HepG2 (cell line): ENCODE results near the gene PIK3C2B. TPM values are rescaled to one million over a fixed set of nuclear protein-coding genes. Genes with fewer than 3 reads are reported as not detected.
A peak's percentile ranks its signal among the peaks of the same experiment; 100 is the strongest.

ENCODE experiments used
- ARID4A ChIP-seq: sonication (generic); formaldehyde crosslinking; IDR thresholded peaks from 2 replicates; pipeline ENCODE4 v1.5.0; 2020; ENCODE audit warnings: mild to moderate bottlenecking, missing genetic modification reagents, borderline replicate concordance
- CCAR2 ChIP-seq: fragments of 200-400 bp; formaldehyde crosslinking; optimal IDR thresholded peaks from 2 replicates; pipeline ENCODE3; 2018; ENCODE audit warnings: low read depth, mild to moderate bottlenecking, low read length, moderate library complexity
- DPF2 ChIP-seq: sonication (generic); formaldehyde crosslinking; IDR thresholded peaks from 2 replicates; pipeline ENCODE4 v1.4.0; 2020; ENCODE audit warnings: mild to moderate bottlenecking, low read depth, missing genetic modification reagents, borderline replicate concordance
- ELK4 ChIP-seq: sonication (generic); formaldehyde crosslinking; IDR thresholded peaks from 2 replicates; pipeline ENCODE4 v1.9.0; 2021; ENCODE audit warnings: missing genetic modification reagents, borderline replicate concordance
- FOXC1 ChIP-seq: sonication (generic); formaldehyde crosslinking; IDR thresholded peaks from 2 replicates; pipeline ENCODE4 v1.8.0; 2022; ENCODE audit warnings: mild to moderate bottlenecking, missing genetic modification reagents, borderline replicate concordance
- IKZF5 ChIP-seq: IDR thresholded peaks from 2 replicates; pipeline ENCODE4 v1.6.1; 2018; ENCODE audit warnings: missing genetic modification reagents, mild to moderate bottlenecking, missing compliant biosample characterization
- IRF2 ChIP-seq: IDR thresholded peaks from 2 replicates; pipeline ENCODE4 v1.6.1; 2018; ENCODE audit warnings: missing genetic modification reagents, missing compliant biosample characterization
- MEIS2 ChIP-seq: sonication (generic); formaldehyde crosslinking; IDR thresholded peaks from 2 replicates; pipeline ENCODE4 v1.9.0; 2021; ENCODE audit warnings: mild to moderate bottlenecking, missing genetic modification reagents
- MIER2 ChIP-seq: IDR thresholded peaks from 2 replicates; pipeline ENCODE4 v1.6.1; 2016; ENCODE audit warnings: missing biosample characterization, missing genetic modification reagents
- NCOA5 ChIP-seq: sonication (generic); formaldehyde crosslinking; IDR thresholded peaks from 2 replicates; pipeline ENCODE4 v1.4.0; 2020; ENCODE audit warnings: missing genetic modification reagents
- NFKB2 ChIP-seq: sonication (generic); formaldehyde crosslinking; IDR thresholded peaks from 2 replicates; pipeline ENCODE4 v1.4.0; 2020; ENCODE audit warnings: missing genetic modification reagents, borderline replicate concordance
- NFYC ChIP-seq: IDR thresholded peaks from 2 replicates; pipeline ENCODE4 v1.6.1; 2016; ENCODE audit warnings: missing genetic modification reagents, missing compliant biosample characterization
- NR2F6 ChIP-seq, 2 experiments: IDR thresholded peaks; 2 replicates each; pipeline ENCODE4 v1.6.1; 2016; ENCODE audit warnings: antibody characterized with exemption in 1 of 2, mild to moderate bottlenecking in 1 of 2
- RFXAP ChIP-seq: sonication (generic); formaldehyde crosslinking; IDR thresholded peaks from 2 replicates; pipeline ENCODE4 v1.4.0; 2020; ENCODE audit warnings: missing genetic modification reagents, borderline replicate concordance
- SIX4 ChIP-seq: sonication (generic); formaldehyde crosslinking; IDR thresholded peaks from 2 replicates; pipeline ENCODE4 v1.4.0; 2020; ENCODE audit warnings: missing genetic modification reagents
- SSRP1 ChIP-seq: IDR thresholded peaks from 2 replicates; pipeline ENCODE4 v1.6.1; 2016; ENCODE audit warnings: control low read depth
- ZBTB39 ChIP-seq: sonication (generic); formaldehyde crosslinking; IDR thresholded peaks from 2 replicates; pipeline ENCODE4 v1.5.0; 2020; ENCODE audit warnings: missing genetic modification reagents
- ZMAT3 ChIP-seq: sonication (generic); formaldehyde crosslinking; conservative IDR thresholded peaks from 2 replicates; pipeline ENCODE4 v1.7.0; 2021; ENCODE audit warnings: missing genetic modification reagents
- ZNF460 ChIP-seq: sonication (generic); formaldehyde crosslinking; IDR thresholded peaks from 2 replicates; pipeline ENCODE4 v1.5.1; 2020; ENCODE audit warnings: missing genetic modification reagents, mild to moderate bottlenecking, borderline replicate concordance
- ZNF484 ChIP-seq: sonication (generic); formaldehyde crosslinking; IDR thresholded peaks from 2 replicates; pipeline ENCODE4 v1.5.1; 2020; ENCODE audit warnings: mild to moderate bottlenecking, low read depth, missing genetic modification reagents, borderline replicate concordance
- ZNF552 ChIP-seq: sonication (generic); formaldehyde crosslinking; IDR thresholded peaks from 2 replicates; pipeline ENCODE4 v1.9.0; 2022; ENCODE audit warnings: missing genetic modification reagents, mild to moderate bottlenecking, borderline replicate concordance
- ZSCAN21 ChIP-seq: sonication (generic); formaldehyde crosslinking; IDR thresholded peaks from 2 replicates; pipeline ENCODE4 v1.8.0; 2022; ENCODE audit warnings: mild to moderate bottlenecking, missing genetic modification reagents, moderate library complexity, borderline replicate concordance
- polyA plus RNA-seq, 8 experiments: library from polyadenylated mRNA; depleted of rRNA in 3 of 8; stranded (reverse) in 7 of 8; unstranded in 1 of 8; fragments of >200 nt; fragmentation: Illumina TruSeq in 4 of 8; extraction: Trizol in 4 of 8; gene quantifications; 2 replicates each; pipeline versions ENCODE4 v1.2.1 to v1.2.3, GENCODE V29; 2011 to 2016; ENCODE audit warnings: low read depth in 4 of 8, missing spikeins in 1 of 8, mixed read lengths in 1 of 8; ENCODE audit not compliant: insufficient read depth in 1 of 8
- total RNA-seq, 5 experiments: library from RNA; depleted of rRNA; stranded (reverse); fragments of >200 nt; fragmentation: Illumina TruSeq; extraction: Trizol; gene quantifications; 2 replicates each; pipeline ENCODE4 v1.2.3, GENCODE V29; 2016; ENCODE audit warnings: low read depth in 1 of 5

The PIK3C2B gene
- total and polyA plus RNA-seq, 2 of the 13 experiments (the other 11 are each of a cell fraction or from before 2014, with no cell fraction given), result 3.4 to 4.5 TPM

- TF ChIP-seq ZBTB39 (no peak), ZNF484 (no peak), SIX4 (CRISPR knock-in tag) (no peak), RFXAP (no peak), IKZF5 (no peak), ZNF460 (CRISPR knock-in tag) (peak; percentile 30; the same call in 1 of the 2 replicates), NFYC (CRISPR knock-in tag) (no peak), IRF2 (CRISPR knock-in tag) (no peak), ZNF552 (CRISPR knock-in tag) (no peak), MIER2 (no peak), MEIS2 (peak; percentile 50; the same call in 1 of the 2 replicates), NR2F6 (IDR thresholded peaks at IDR 0.05) (no peak; the same call in 1 of the 2 replicates), NR2F6 (CRISPR knock-in tag; IDR thresholded peaks at IDR 0.05) (no peak), NCOA5 (no peak), FOXC1 (no peak), DPF2 (no peak), NFKB2 (CRISPR knock-in tag) (no peak), ZSCAN21 (CRISPR knock-in tag) (no peak), ELK4 (CRISPR knock-in tag) (no peak), SSRP1 (CRISPR knock-in tag) (peak; percentile 99), ZMAT3 (CRISPR knock-in tag) (no peak), CCAR2 (no peak), ARID4A (CRISPR knock-in tag) (no peak; the same call in 1 of the 2 replicates)
These were observed 11.8 kb upstream of the PIK3C2B start (continued) for GRCh38 chr1:204506201-204506968.
